ENCODE data around the gene ILRUN.
"Not testable (repeated sequence)": the region's sequence is repeated elsewhere in the genome, so short reads cannot be mapped to it uniquely, and the experiment has no call there.

ILRUN gene

GRCh38 chr6:34696189-34696738 lies 303 bp downstream of the ILRUN start:
- DNase-seq = peak; percentile 55

GRCh38 chr6:34695729-34696188 lies 808 bp downstream of the ILRUN start:
- peak; percentile 5 for DNase-seq

- DNase-seq = no peak
Observed at GRCh38 chr6:34692280-34692679, 4.3 kb downstream of the ILRUN start.

- DNase-seq = no peak
Observed at GRCh38 chr6:34689742-34690141, 6.8 kb downstream of the ILRUN start.

GRCh38 chr6:34688956-34689355 lies 7.6 kb downstream of the ILRUN start:
- DNase-seq = no peak

- no peak for DNase-seq
Observed at GRCh38 chr6:34684919-34685318, 11.6 kb downstream of the ILRUN start.

GRCh38 chr6:34684364-34684763 lies 12.2 kb downstream of the ILRUN start:
- no peak for DNase-seq

- DNase-seq = peak; percentile 52
Observed at GRCh38 chr6:34680802-34681515, 15.6 kb downstream of the ILRUN start.

- not testable (repeated sequence) for DNase-seq
Observed at GRCh38 chr6:34680313-34680712, 16.3 kb downstream of the ILRUN start.

GRCh38 chr6:34679552-34680253 lies 16.9 kb downstream of the ILRUN start:
- peak; percentile 34 for DNase-seq

- no peak for DNase-seq
Observed at GRCh38 chr6:34676140-34676539, 20.4 kb downstream of the ILRUN start.

GRCh38 chr6:34674930-34675329 lies 21.6 kb downstream of the ILRUN start:
- not testable (repeated sequence) for DNase-seq

GRCh38 chr6:34674268-34674639 lies 22.3 kb downstream of the ILRUN start:
- DNase-seq = no peak

- DNase-seq = no peak
Observed at GRCh38 chr6:34673064-34673463, 23.5 kb downstream of the ILRUN start.

GRCh38 chr6:34672657-34673043 lies 23.9 kb downstream of the ILRUN start:
- DNase-seq = no peak

- DNase-seq = peak; percentile 72
Observed at GRCh38 chr6:34671801-34672656, 24.5 kb downstream of the ILRUN start.

- DNase-seq = peak; percentile 38
Observed at GRCh38 chr6:34671367-34671766, 25.2 kb downstream of the ILRUN start.

GRCh38 chr6:34668799-34669198 lies 27.8 kb downstream of the ILRUN start:
- not testable (repeated sequence) for DNase-seq

- DNase-seq = no peak
Observed at GRCh38 chr6:34667481-34668238, 28.9 kb downstream of the ILRUN start.

GRCh38 chr6:34665019-34665418 lies 31.5 kb downstream of the ILRUN start:
- no peak for DNase-seq

- DNase-seq = peak; percentile 49
Observed at GRCh38 chr6:34664256-34664971, 32.2 kb downstream of the ILRUN start.

GRCh38 chr6:34663831-34664255 lies 32.7 kb downstream of the ILRUN start:
- peak; percentile 21 for DNase-seq
